HepG2 (cell line): Measurements from ENCODE around the gene GBE1. TPM values are rescaled to one million over a fixed set of nuclear protein-coding genes. Genes with fewer than 3 reads are reported as not detected.

Experiments
- ARNTL ChIP-seq: sonication (generic); formaldehyde crosslinking; IDR thresholded peaks from 2 replicates; pipeline ENCODE4 v1.4.0; 2020; ENCODE audit warnings: mild to moderate bottlenecking, missing genetic modification reagents
- ATF3 ChIP-seq: sonication (generic); formaldehyde crosslinking; IDR thresholded peaks from 2 replicates; pipeline ENCODE4 v1.4.0; 2020; ENCODE audit warnings: missing genetic modification reagents
- DPF2 ChIP-seq: sonication (generic); formaldehyde crosslinking; IDR thresholded peaks from 2 replicates; pipeline ENCODE4 v1.4.0; 2020; ENCODE audit warnings: mild to moderate bottlenecking, low read depth, missing genetic modification reagents, borderline replicate concordance
- EP300 ChIP-seq, 3 experiments: sonication (generic) in 1 of 3; formaldehyde crosslinking in 1 of 3; IDR thresholded peaks; 2 replicates each; pipeline versions ENCODE4 v1.5.1 to v1.6.1; 2011 to 2020; ENCODE audit warnings: low read depth in 2 of 3, low read length in 2 of 3, borderline replicate concordance in 1 of 3, improper control_type of control experiment in 1 of 3, mild to moderate bottlenecking in 1 of 3, missing genetic modification reagents in 1 of 3, moderate library complexity in 1 of 3
- GLMP ChIP-seq: sonication (generic); formaldehyde crosslinking; IDR thresholded peaks from 2 replicates; pipeline ENCODE4 v1.9.0; 2021; ENCODE audit warnings: missing genetic modification reagents, mild to moderate bottlenecking, borderline replicate concordance
- HCFC1 ChIP-seq: fragments of 150-350 bp; IDR thresholded peaks from 2 replicates; pipeline ENCODE4 v1.6.1; 2014; ENCODE audit warnings: low read depth, low read length
- HMGXB4 ChIP-seq, 2 experiments: sonication (generic) in 1 of 2; formaldehyde crosslinking in 1 of 2; IDR thresholded peaks; 2 replicates each; pipeline versions ENCODE4 v1.4.0 to v1.6.1; 2018 to 2020; ENCODE audit warnings: missing genetic modification reagents in 2 of 2, borderline replicate concordance in 1 of 2, low read depth in 1 of 2, mild to moderate bottlenecking in 1 of 2, missing biosample characterization in 1 of 2
- HNRNPLL ChIP-seq: fragments of 200-400 bp; formaldehyde crosslinking; IDR thresholded peaks from 2 replicates; pipeline ENCODE4 v1.6.1; 2017; ENCODE audit warnings: mild to moderate bottlenecking, low read depth, low read length; ENCODE audit not compliant: poor library complexity, severe bottlenecking
- KLF12 ChIP-seq: sonication (generic); formaldehyde crosslinking; IDR thresholded peaks from 2 replicates; pipeline ENCODE4 v1.4.0; 2020; ENCODE audit warnings: missing genetic modification reagents, borderline replicate concordance
- MXI1 ChIP-seq: IDR thresholded peaks from 3 replicates; pipeline ENCODE4 v1.6.1; 2012; ENCODE audit warnings: low read depth, low read length, inconsistent platforms, borderline replicate concordance
- NFYB ChIP-seq: sonication (generic); formaldehyde crosslinking; IDR thresholded peaks from 2 replicates; pipeline ENCODE4 v1.4.0; 2020; ENCODE audit warnings: missing genetic modification reagents
- TSC22D2 ChIP-seq: sonication (generic); formaldehyde crosslinking; IDR thresholded peaks from 2 replicates; pipeline ENCODE4 v1.5.1; 2020; ENCODE audit warnings: missing genetic modification reagents, mild to moderate bottlenecking, borderline replicate concordance
- WIZ ChIP-seq: sonication (generic); formaldehyde crosslinking; IDR thresholded peaks from 2 replicates; pipeline ENCODE4 v1.5.1; 2020; ENCODE audit warnings: mild to moderate bottlenecking, missing genetic modification reagents
- ZBTB25 ChIP-seq: IDR thresholded peaks from 2 replicates; pipeline ENCODE4 v1.6.1; 2018; ENCODE audit warnings: missing genetic modification reagents
- ZBTB3 ChIP-seq: sonication (generic); formaldehyde crosslinking; IDR thresholded peaks from 2 replicates; pipeline ENCODE4 v1.4.0; 2020; ENCODE audit warnings: low read depth, mild to moderate bottlenecking, moderate library complexity, missing genetic modification reagents, borderline replicate concordance
- ZNF224 ChIP-seq: sonication (generic); formaldehyde crosslinking; IDR thresholded peaks from 2 replicates; pipeline ENCODE4 v1.5.0; 2020; ENCODE audit warnings: mild to moderate bottlenecking, missing genetic modification reagents
- ZNF225 ChIP-seq: sonication (generic); formaldehyde crosslinking; IDR thresholded peaks from 2 replicates; pipeline ENCODE4 v1.4.0; 2020; ENCODE audit warnings: mild to moderate bottlenecking, missing genetic modification reagents
- ZNF331 ChIP-seq: sonication (generic); formaldehyde crosslinking; IDR thresholded peaks from 2 replicates; pipeline ENCODE4 v1.4.0; 2020; ENCODE audit warnings: missing genetic modification reagents
- ZNF512B ChIP-seq: sonication (generic); formaldehyde crosslinking; IDR thresholded peaks from 2 replicates; pipeline ENCODE4 v1.5.1; 2020; ENCODE audit warnings: missing genetic modification reagents, mild to moderate bottlenecking, borderline replicate concordance
- ZNF546 ChIP-seq: sonication (generic); formaldehyde crosslinking; conservative IDR thresholded peaks from 2 replicates; pipeline ENCODE4 v1.8.1; 2023; ENCODE audit warnings: mild to moderate bottlenecking, missing genetic modification reagents
- ZNF547 ChIP-seq: sonication (generic); formaldehyde crosslinking; IDR thresholded peaks from 2 replicates; pipeline ENCODE4 v1.5.1; 2020; ENCODE audit warnings: mild to moderate bottlenecking, missing genetic modification reagents
- polyA plus RNA-seq, 8 experiments: library from polyadenylated mRNA; depleted of rRNA in 3 of 8; stranded (reverse) in 7 of 8; unstranded in 1 of 8; fragments of >200 nt; fragmentation: Illumina TruSeq in 4 of 8; extraction: Trizol in 4 of 8; gene quantifications; 2 replicates each; pipeline versions ENCODE4 v1.2.1 to v1.2.3, GENCODE V29; 2011 to 2016; ENCODE audit warnings: low read depth in 4 of 8, missing spikeins in 1 of 8, mixed read lengths in 1 of 8; ENCODE audit not compliant: insufficient read depth in 1 of 8
- total RNA-seq, 5 experiments: library from RNA; depleted of rRNA; stranded (reverse); fragments of >200 nt; fragmentation: Illumina TruSeq; extraction: Trizol; gene quantifications; 2 replicates each; pipeline ENCODE4 v1.2.3, GENCODE V29; 2016; ENCODE audit warnings: low read depth in 1 of 5

Gene GBE1
- total and polyA plus RNA-seq, 2 of the 13 experiments (the other 11 are each of a cell fraction or from before 2014, with no cell fraction given): 22.9 to 36.1 TPM

- TF ChIP-seq ATF3 (no peak), TSC22D2 (CRISPR knock-in tag) (peak; percentile 27; the same call in 1 of the 2 replicates), HNRNPLL (no peak), ZNF547 (CRISPR knock-in tag) (no peak), GLMP (CRISPR knock-in tag) (no peak), EP300 (IDR thresholded peaks at IDR 0.05; ENCODE audit: low read depth in 2 of 2, low read length in 2 of 2) (peak; percentile 47 to 86; a peak in 3 of 4 replicates), EP300 (CRISPR knock-in tag; IDR thresholded peaks at IDR 0.05; ENCODE audit: borderline replicate concordance) (peak; percentile 88), ZNF224 (CRISPR knock-in tag) (no peak), ZNF546 (CRISPR knock-in tag) (no peak), ZNF225 (CRISPR knock-in tag) (no peak), DPF2 (CRISPR knock-in tag) (peak; percentile 80), ARNTL (peak; percentile 92), ZBTB25 (CRISPR knock-in tag) (peak; percentile 79), KLF12 (CRISPR knock-in tag) (no peak), HCFC1 (no peak), WIZ (CRISPR knock-in tag) (0 out of 2 replicates have a peak, but pooled peaks have one; percentile 22), ZBTB3 (CRISPR knock-in tag) (no peak), MXI1 (no peak; the same call in 2 of the 3 replicates), NFYB (no peak), ZNF331 (peak; percentile 91), ZNF512B (CRISPR knock-in tag) (0 out of 2 replicates have a peak, but pooled peaks have one; percentile 63), HMGXB4 (CRISPR knock-in tag; IDR thresholded peaks at IDR 0.05; ENCODE audit: borderline replicate concordance in 1 of 2, low read depth in 1 of 2) (no peak)
Measured at GRCh38 chr3:81716870-81717509, 44.5 kb downstream of the GBE1 start (continued).
